Esophagus muscularis mucosa (tissue), 4 donors: ENCODE results near the gene MAD1L1. TPM values are rescaled to one million over a fixed set of nuclear protein-coding genes. Genes with fewer than 3 reads are reported as not detected.

Experiments used
- DNase-seq: peaks from one replicate; pipeline ENCODE4 v3.0.0-alpha.2; 2017; ENCODE audit errors: extremely low spot score
- H3K27ac ChIP-seq, 4 donors: fragments of 200-600 bp; sonication (generic); replicated peaks in 1 of 4; 1 replicate in 3 of 4; 2 replicates in 1 of 4; pipeline ENCODE4 v1.5.1; 2016 to 2019; ENCODE audit warnings: mild to moderate bottlenecking in 1 of 4
- H3K27me3 ChIP-seq, 4 donors: fragments of 200-600 bp; sonication (generic); one replicate each; pipeline versions ENCODE4 v1.5.1 to v1.6.0; 2016 to 2019
- H3K36me3 ChIP-seq, 4 donors: fragments of 200-600 bp; sonication (generic); one replicate each; pipeline ENCODE4 v1.5.1; 2016 to 2019
- H3K4me1 ChIP-seq, 4 donors: fragments of 200-600 bp; sonication (generic); one replicate each; pipeline ENCODE4 v1.5.1; 2016 to 2019
- H3K4me3 ChIP-seq, 4 donors: fragments of 200-600 bp; sonication (generic); 1 replicate in 2 of 4; 2 replicates in 2 of 4; pipeline ENCODE4 v1.5.1; 2016 to 2019; ENCODE audit warnings: mild to moderate bottlenecking in 4 of 4, moderate library complexity in 1 of 4
- H3K9me3 ChIP-seq, 4 donors: fragments of 200-600 bp; sonication (generic); 1 replicate in 3 of 4; 2 replicates in 1 of 4; pipeline ENCODE4 v1.5.1; 2016 to 2019
- CTCF ChIP-seq, 3 experiments: fragments of 200-600 bp in 2 of 3; fragments of 450-650 bp in 1 of 3; sonication (generic) in 2 of 3; IDR thresholded peaks; one replicate each; pipeline ENCODE4 v1.5.1; 2017 to 2019; ENCODE audit warnings: antibody characterized with exemption in 3 of 3, mild to moderate bottlenecking in 2 of 3, moderate library complexity in 1 of 3
- EP300 ChIP-seq: sonication (generic); formaldehyde crosslinking; IDR thresholded peaks from one replicate; pipeline ENCODE4 v1.6.1; 2017; ENCODE audit warnings: antibody characterized with exemption
- POLR2A ChIP-seq: fragments of 450-650 bp; IDR thresholded peaks from one replicate; pipeline ENCODE4 v1.6.1; 2017; ENCODE audit warnings: antibody characterized with exemption, moderate library complexity, mild to moderate bottlenecking, low read depth
- POLR2AphosphoS5 ChIP-seq, 2 donors: sonication (generic); formaldehyde crosslinking; IDR thresholded peaks; one replicate each; pipeline ENCODE4 v1.6.1; 2017; ENCODE audit warnings: antibody characterized with exemption in 2 of 2
- WGBS: methylation state at CpG from one replicate; pipeline ENCODE4 v1.1.5; 2018; 5-methylcytosine and 5-hydroxymethylcytosine counted together
- intact Hi-C: fragments of 100-400 bp; cut with DNase I; formaldehyde crosslinking; loops from one replicate; pipeline ENCODE4 v1.15.1; 2023
- total RNA-seq, 4 donors: library from RNA; depleted of rRNA; stranded (reverse); fragments of >200 nt; gene quantifications; one replicate each; pipeline versions ENCODE4 v1.1.0 to v1.2.1, GENCODE V29; 2016

Gene MAD1L1
- total RNA-seq, 4 donors from 2014 or later, result 22.2 to 33.1 (median 29.5) TPM

GRCh38 chr7:2087744-2088143, 145.0 kb downstream of the MAD1L1 start:
- no peaks in the 10 kb centered on the region for H3K27me3 ChIP-seq
- intact Hi-C loops, result no loop called here
- whole genome bisulfite sequencing, result 92% methylated on average over 10 of the region's 11 CpGs
- peaks cover 0 to 19% (median 9%) of the 10 kb centered on the region in 4 donors for H3K36me3 ChIP-seq
- no peak overlapping the region for H3K4me3 ChIP-seq
- TF ChIP-seq POLR2AphosphoS5 (IDR thresholded peaks at IDR 0.05), result no peak
- TF ChIP-seq CTCF (IDR thresholded peaks at IDR 0.05), result no peak
- no peak for TF ChIP-seq EP300
- no peak for TF ChIP-seq POLR2A
- no peaks in the 10 kb centered on the region for H3K9me3 ChIP-seq
- DNase-seq, result no peak
- peaks cover 0 to 4% (median 0%) of the 10 kb centered on the region in 4 donors for H3K4me1 ChIP-seq
- H3K27ac ChIP-seq, result no peak overlapping the region

GRCh38 chr7:2086229-2086628, 146.5 kb downstream of the MAD1L1 start:
- TF ChIP-seq EP300, result no peak
- TF ChIP-seq CTCF (IDR thresholded peaks at IDR 0.05), result no peak
- no peak for TF ChIP-seq POLR2A
- no peak for TF ChIP-seq POLR2AphosphoS5 (IDR thresholded peaks at IDR 0.05)
- no peak for DNase-seq
- Histone ChIP-seq H3K9me3 (no peaks in the 10 kb centered on the region), H3K27ac (no peak overlapping the region), H3K4me1 (peaks cover 0 to 4% (median 0%) of the 10 kb centered on the region in 4 donors), H3K36me3 (peaks cover 0 to 19% (median 9%) of the 10 kb centered on the region in 4 donors), H3K4me3 (no peak overlapping the region), H3K27me3 (no peaks in the 10 kb centered on the region)
- intact Hi-C loops, result no loop called here
- WGBS, result 89% methylated on average over 11 of the region's 13 CpGs

- peaks cover 0 to 17% (median 9%) of the 10 kb centered on the region in 4 donors for H3K36me3 ChIP-seq
- no peak for DNase-seq
- no peaks in the 10 kb centered on the region for H3K27me3 ChIP-seq
- no peak overlapping the region for H3K27ac ChIP-seq
- TF ChIP-seq POLR2A (no peak), EP300 (no peak), POLR2AphosphoS5 (IDR thresholded peaks at IDR 0.05) (no peak), CTCF (IDR thresholded peaks at IDR 0.05) (no peak)
- no peak overlapping the region for H3K4me3 ChIP-seq
- H3K9me3 ChIP-seq, result no peaks in the 10 kb centered on the region
- peaks cover 0 to 4% (median 0%) of the 10 kb centered on the region in 4 donors for H3K4me1 ChIP-seq
- 98% methylated on average over 16 of the region's 16 CpGs for WGBS
- intact Hi-C loops, result no loop called here
Observed at GRCh38 chr7:2085804-2086203, 146.9 kb downstream of the MAD1L1 start.

- Histone ChIP-seq H3K4me3 (no peak overlapping the region), H3K4me1 (peaks cover 0 to 4% (median 0%) of the 10 kb centered on the region in 4 donors), H3K27ac (no peak overlapping the region), H3K27me3 (no peaks in the 10 kb centered on the region), H3K9me3 (no peaks in the 10 kb centered on the region), H3K36me3 (peaks cover 0 to 14% (median 7%) of the 10 kb centered on the region in 4 donors)
- 94% methylated on average over 25 of the region's 25 CpGs for WGBS
- intact Hi-C loops, result no loop called here
- no peak for DNase-seq
- TF ChIP-seq EP300 (no peak), CTCF (IDR thresholded peaks at IDR 0.05) (no peak), POLR2A (no peak), POLR2AphosphoS5 (IDR thresholded peaks at IDR 0.05) (no peak)
Observed at GRCh38 chr7:2084781-2085505, 147.8 kb downstream of the MAD1L1 start.

GRCh38 chr7:2084331-2084730, 148.4 kb downstream of the MAD1L1 start:
- Histone ChIP-seq H3K36me3 (peaks cover 0 to 14% (median 7%) of the 10 kb centered on the region in 4 donors), H3K27me3 (no peaks in the 10 kb centered on the region), H3K27ac (no peak overlapping the region), H3K9me3 (no peaks in the 10 kb centered on the region), H3K4me3 (no peak overlapping the region), H3K4me1 (peaks cover 0 to 4% (median 0%) of the 10 kb centered on the region in 4 donors)
- no peak for DNase-seq
- 94% methylated on average over 16 of the region's 18 CpGs for WGBS
- TF ChIP-seq POLR2A (no peak), EP300 (no peak), CTCF (IDR thresholded peaks at IDR 0.05) (no peak), POLR2AphosphoS5 (IDR thresholded peaks at IDR 0.05) (no peak)
- intact Hi-C loops, result no loop called here
